Common myeloid progenitor, CD34-positive (primary cell): ENCODE results near the gene PTH1R.

Source experiments
- CTCF ChIA-PET: fragments of 350-600 bp; sonication (Branson Sonifier 250); formaldehyde crosslinking; loops from one replicate; lab custom pipeline; 2021; ENCODE audit warnings: antibody characterized with exemption; lab: Charles Lee
- POLR2A ChIA-PET: fragments of 350-600 bp; sonication (Branson Sonifier 250); formaldehyde crosslinking; loops from one replicate; lab custom pipeline; 2021; ENCODE audit warnings: antibody characterized with exemption; lab: Charles Lee
- DNase-seq, 3 donors: peaks; one replicate each; pipeline versions ENCODE4 v3.0.0 to v3.0.0-alpha.2; 2013
- H3K27ac ChIP-seq, 2 experiments: 1 replicate in 1 of 2; 2 replicates in 1 of 2; pipeline ENCODE4 v1.7.0; 2013; ENCODE audit warnings: inconsistent platforms in 2 of 2, low read length in 2 of 2, mild to moderate bottlenecking in 2 of 2, low read depth in 1 of 2, moderate library complexity in 1 of 2; ENCODE audit not compliant: severe bottlenecking in 2 of 2, insufficient read depth in 1 of 2, poor library complexity in 1 of 2
- H3K27me3 ChIP-seq, 5 experiments: replicated peaks in 2 of 5; 1 replicate in 3 of 5; 2 replicates in 2 of 5; pipeline versions ENCODE4 v1.6.1 to v1.7.0; 2013; ENCODE audit warnings: low read length in 4 of 5, mild to moderate bottlenecking in 2 of 5, moderate library complexity in 2 of 5, inconsistent platforms in 1 of 5; ENCODE audit not compliant: insufficient read depth in 5 of 5, control insufficient read depth in 4 of 5
- H3K36me3 ChIP-seq, 4 experiments: 1 replicate in 2 of 4; 2 replicates in 2 of 4; pipeline versions ENCODE4 v1.6.1 to v1.7.0; 2013; ENCODE audit warnings: low read length in 3 of 4, control low read depth in 1 of 4, mild to moderate bottlenecking in 1 of 4; ENCODE audit not compliant: control insufficient read depth in 4 of 4, insufficient read depth in 4 of 4
- H3K4me1 ChIP-seq, 4 experiments: 1 replicate in 3 of 4; 2 replicates in 1 of 4; pipeline versions ENCODE4 v1.6.1 to v1.7.1; 2013; ENCODE audit warnings: low read length in 3 of 4, mild to moderate bottlenecking in 3 of 4, control low read depth in 1 of 4, inconsistent platforms in 1 of 4, moderate library complexity in 1 of 4; ENCODE audit not compliant: control insufficient read depth in 4 of 4, insufficient read depth in 4 of 4; ENCODE audit errors: control extremely low read depth in 1 of 4
- H3K4me3 ChIP-seq, 7 experiments: 1 replicate in 4 of 7; 2 replicates in 3 of 7; pipeline versions ENCODE4 v1.5.1 to v1.7.0; 2013; ENCODE audit warnings: mild to moderate bottlenecking in 7 of 7, low read length in 6 of 7, moderate library complexity in 6 of 7, inconsistent platforms in 2 of 7, low read depth in 2 of 7, control low read depth in 1 of 7; ENCODE audit not compliant: insufficient read depth in 4 of 7, control insufficient read depth in 1 of 7; ENCODE audit errors: extremely low read depth in 1 of 7
- H3K9me3 ChIP-seq, 5 experiments: 1 replicate in 4 of 5; 2 replicates in 1 of 5; pipeline versions ENCODE4 v1.6.1 to v1.7.1; 2013; ENCODE audit warnings: low read length in 4 of 5, mild to moderate bottlenecking in 2 of 5, inconsistent platforms in 1 of 5, low read depth in 1 of 5, moderate library complexity in 1 of 5; ENCODE audit not compliant: control insufficient read depth in 4 of 5, insufficient read depth in 2 of 5; ENCODE audit errors: control extremely low read depth in 1 of 5
- WGBS: methylation state at CpG from one replicate; pipeline ENCODE4 v1.1.5; 2013; ENCODE audit not compliant: insufficient coverage; 5-methylcytosine and 5-hydroxymethylcytosine counted together

The PTH1R gene

DNA sequence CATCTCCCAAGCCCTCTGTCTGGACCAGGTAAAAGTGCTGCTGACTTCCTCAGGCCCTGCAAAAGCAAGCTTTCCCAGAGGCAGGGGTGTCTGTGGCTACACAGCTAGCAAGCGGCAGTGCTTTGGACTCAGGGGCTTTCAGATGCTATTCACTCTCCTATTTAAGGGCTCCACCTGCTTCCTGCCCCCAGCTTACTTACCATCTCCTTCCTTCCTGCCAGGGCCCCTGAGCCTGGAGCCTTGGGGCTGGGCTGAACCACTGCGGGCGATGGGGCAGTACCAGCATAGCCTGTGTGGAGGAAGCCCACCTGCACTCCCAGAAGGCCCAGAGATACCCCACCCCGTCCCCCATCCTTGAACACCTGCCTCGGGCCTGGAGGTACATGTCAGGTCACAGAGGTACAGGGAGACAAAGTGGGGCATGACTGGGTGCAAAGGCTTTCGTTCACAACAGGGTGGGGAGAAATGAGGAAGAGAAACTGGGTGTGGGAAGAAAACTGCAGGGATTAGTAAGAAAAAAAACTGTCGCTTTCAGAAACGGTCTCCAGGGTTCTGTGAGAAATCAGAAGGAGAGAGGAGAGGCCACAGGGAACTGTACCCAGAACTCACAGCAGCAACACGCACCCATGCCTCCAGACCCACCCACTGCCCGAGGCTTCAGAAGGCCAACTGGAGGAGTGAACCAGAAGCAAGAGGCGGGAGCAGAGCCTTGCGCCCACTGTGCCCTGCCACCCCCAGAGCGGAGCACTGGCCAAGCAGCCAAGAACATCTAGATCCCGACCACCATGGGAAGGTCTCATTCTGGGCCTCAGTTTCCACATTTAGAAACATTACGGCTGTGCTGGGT is 49.6 kb downstream of the PTH1R start:
- 25% methylated on average over 13 of the region's 15 CpGs for WGBS
- peak overlapping the region; percentile 35 to 55 for H3K27ac ChIP-seq
- CTCF ChIA-PET, result interaction anchor here (0.7 to 12.9 kb wide), 15 partner anchors 7 to 144 kb away, joined by 3 to 164 read pairs (median 4); partner anchors contain the start of gene NBEAL2
- POLR2A ChIA-PET, result interaction anchor here (1.2 kb wide), 2 partner anchors 38 to 53 kb away, joined by 3 to 4 read pairs; partner anchors contain the start of gene NBEAL2
- H3K9me3 ChIP-seq, result peaks cover 0 to 4% (median 0%) of the 10 kb centered on the region in 5 experiments
- peak; percentile 50 to 92 (median 88) for DNase-seq
- H3K27me3 ChIP-seq, result no peaks in the 10 kb centered on the region
- peak overlapping the region in 5 of 7 experiments; percentile 35 to 55 (median 50) for H3K4me3 ChIP-seq
- H3K36me3 ChIP-seq, result peaks cover 11 to 57% (median 27%) of the 10 kb centered on the region in 4 experiments
- H3K4me1 ChIP-seq, result peaks cover 35 to 77% (median 71%) of the 10 kb centered on the region in 4 experiments

DNA sequence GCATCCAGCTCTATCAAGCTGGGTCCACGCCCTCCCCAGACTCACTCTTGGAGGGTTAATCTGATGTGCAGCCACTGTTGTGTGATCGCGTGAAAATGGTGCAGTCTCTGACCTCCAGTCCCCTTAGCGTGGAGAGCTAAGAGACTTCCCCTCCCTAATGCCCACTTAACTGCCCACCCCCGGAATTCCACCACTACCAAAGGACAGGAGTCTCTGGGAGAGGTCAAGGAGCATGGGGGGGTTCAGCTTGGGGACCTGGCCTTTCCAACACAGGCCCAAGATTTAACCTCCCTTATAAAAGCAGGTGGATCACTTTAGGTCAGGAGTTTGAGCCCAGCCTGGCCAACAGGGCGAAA is 50.2 kb downstream of the PTH1R start:
- CTCF ChIA-PET, result interaction anchor here (0.7 to 12.9 kb wide), 10 partner anchors 19 to 93 kb away, joined by 3 to 164 read pairs (median 4); partner anchors contain the start of gene NBEAL2
- DNase-seq, result no peak
- H3K27ac ChIP-seq, result peak overlapping the region; percentile 21 to 55

DNA sequence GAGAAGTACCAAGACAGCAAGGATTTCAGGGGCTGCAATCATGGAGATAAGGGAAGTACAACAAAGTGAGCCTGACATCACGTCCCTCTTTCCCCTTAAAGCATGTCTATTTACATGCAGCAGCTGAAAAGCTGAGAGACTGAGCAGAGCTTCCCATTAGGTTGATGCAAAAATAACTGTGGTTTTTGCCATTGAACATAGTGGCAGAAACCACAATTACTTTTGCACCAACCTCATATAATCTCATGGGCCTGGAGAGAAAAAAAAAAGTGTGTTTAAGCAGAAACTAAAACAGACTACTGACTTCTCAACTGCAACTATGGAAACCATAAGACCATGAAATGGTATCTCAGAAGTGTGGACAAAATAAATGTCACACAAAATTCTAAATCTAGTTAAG is 50.8 kb downstream of the PTH1R start:
- 20% methylated on average over 1 of the region's 1 CpG for WGBS
- Histone ChIP-seq H3K4me3 (no peak overlapping the region), H3K27ac (no peak overlapping the region), H3K4me1 (peaks cover 43 to 89% (median 83%) of the 10 kb centered on the region in 4 experiments), H3K27me3 (no peaks in the 10 kb centered on the region), H3K36me3 (peaks cover 6 to 45% (median 20%) of the 10 kb centered on the region in 4 experiments), H3K9me3 (peaks cover 0 to 4% (median 0%) of the 10 kb centered on the region in 5 experiments)
- CTCF ChIA-PET, result interaction anchor here (0.7 to 12.9 kb wide), 8 partner anchors 14 to 92 kb away, joined by 3 to 164 read pairs (median 4); partner anchors contain the start of gene NBEAL2
- POLR2A ChIA-PET, result interaction anchor here (0.7 to 1.2 kb wide), 2 partner anchors 52 to 67 kb away, joined by 3 to 6 read pairs; partner anchors contain the start of gene NBEAL2
- DNase-seq, result peak in 2 of 3 donors; percentile 66 to 81

More for the DNA sequence above, 50.2 kb downstream of the PTH1R start:
- WGBS, result 75% methylated on average over 1 of the region's 6 CpGs
- peaks cover 10 to 50% (median 23%) of the 10 kb centered on the region in 4 experiments for H3K36me3 ChIP-seq
- POLR2A ChIA-PET, result interaction anchor here (1.2 kb wide), 1 partner anchor 52 kb away, joined by 3 read pairs; the partner anchor contains the start of gene NBEAL2
- H3K9me3 ChIP-seq, result peaks cover 0 to 4% (median 0%) of the 10 kb centered on the region in 5 experiments
- H3K4me1 ChIP-seq, result peaks cover 39 to 83% (median 77%) of the 10 kb centered on the region in 4 experiments
- peak overlapping the region in 4 of 7 experiments; percentile 35 to 54 (median 46) for H3K4me3 ChIP-seq
- H3K27me3 ChIP-seq, result no peaks in the 10 kb centered on the region

DNA sequence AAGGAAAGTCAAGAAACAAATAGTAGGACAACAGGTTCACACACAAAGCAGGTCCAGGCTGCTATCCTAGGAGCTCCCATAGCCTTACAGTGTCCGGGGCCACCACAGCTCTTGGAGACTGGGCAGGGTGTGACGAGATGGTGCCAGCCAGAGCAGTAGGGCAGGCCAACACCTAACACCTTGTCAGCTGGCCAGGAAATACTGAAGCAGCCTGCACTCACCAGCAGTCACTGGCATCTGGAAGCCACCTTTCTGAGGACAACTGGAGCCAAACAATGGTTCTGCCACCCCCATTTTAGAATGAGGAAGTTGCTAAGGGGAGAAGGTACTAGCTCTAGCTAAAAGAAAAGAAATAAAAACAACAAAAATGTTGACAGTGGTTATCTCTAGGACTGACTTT is 51.8 kb downstream of the PTH1R start:
- Histone ChIP-seq H3K4me3 (peak overlapping the region in 1 of 7 experiments; percentile 39), H3K27ac (no peak overlapping the region), H3K9me3 (peaks cover 0 to 4% (median 0%) of the 10 kb centered on the region in 5 experiments), H3K4me1 (peaks cover 43 to 88% (median 85%) of the 10 kb centered on the region in 4 experiments), H3K36me3 (peaks cover 3 to 39% (median 15%) of the 10 kb centered on the region in 4 experiments), H3K27me3 (no peaks in the 10 kb centered on the region)
- POLR2A ChIA-PET, result no interaction called here
- WGBS, result 79% methylated on average over 2 of the region's 2 CpGs
- DNase-seq, result peak in 2 of 3 donors; percentile 72 to 83
- CTCF ChIA-PET, result interaction anchor here (0.7 to 12.9 kb wide), 10 partner anchors 8 to 401 kb away, joined by 3 to 164 read pairs (median 4); no protein-coding TSS in a partner anchor

DNA sequence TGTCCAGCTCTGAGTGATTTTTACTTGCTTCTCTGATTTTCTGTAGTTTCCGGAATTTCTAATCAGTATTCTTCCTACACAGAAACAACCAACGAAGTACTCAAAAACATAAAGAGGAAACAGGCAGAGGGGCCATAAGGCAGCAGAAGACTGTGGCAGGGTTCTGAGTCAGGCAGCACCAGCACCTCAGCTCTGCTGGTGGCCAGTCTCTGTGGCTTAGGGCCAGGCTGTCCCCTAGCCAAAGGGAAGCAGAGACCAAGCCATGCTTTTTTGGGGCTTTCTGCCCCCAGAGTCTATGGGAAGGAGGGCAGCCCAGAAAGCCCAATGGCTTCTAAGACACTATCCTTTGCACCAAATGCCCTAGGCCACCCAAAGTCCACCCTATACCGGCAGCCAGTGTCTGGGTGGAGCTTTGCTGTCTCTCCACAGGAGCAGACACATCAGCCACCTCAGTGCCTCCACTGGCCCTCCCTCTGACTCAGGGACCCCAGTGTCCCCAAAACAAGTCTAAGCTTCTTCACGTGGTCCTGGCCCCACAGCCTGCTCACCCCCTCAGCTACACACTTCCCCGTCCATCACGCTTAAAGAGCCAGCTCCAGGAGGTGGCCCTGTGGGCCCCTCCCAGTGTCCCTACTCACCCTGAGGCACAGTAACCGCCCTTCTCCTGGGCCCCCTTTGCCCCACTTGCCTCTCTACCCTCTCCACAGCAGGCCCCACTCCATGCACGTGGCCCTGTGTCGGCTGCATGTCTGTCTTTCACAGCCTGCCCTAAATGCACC is 52.8 kb downstream of the PTH1R start:
- ChIA-PET POLR2A (interaction anchor here (0.9 to 1.4 kb wide), 2 partner anchors 49 to 79 kb away, joined by 3 to 4 read pairs; partner anchors contain the start of gene NBEAL2), CTCF (interaction anchor here (0.9 to 12.9 kb wide), 15 partner anchors 8 to 65 kb away, joined by 3 to 164 read pairs (median 4); no protein-coding TSS in a partner anchor)
- DNase-seq, result peak in 2 of 3 donors; percentile 69 to 76
- Histone ChIP-seq H3K4me3 (peak overlapping the region in 4 of 7 experiments; percentile 12 to 34 (median 19)), H3K36me3 (peaks cover 5 to 42% (median 10%) of the 10 kb centered on the region in 4 experiments), H3K27me3 (no peaks in the 10 kb centered on the region), H3K9me3 (peaks cover 0 to 4% (median 0%) of the 10 kb centered on the region in 5 experiments), H3K4me1 (peaks cover 49 to 91% (median 86%) of the 10 kb centered on the region in 4 experiments), H3K27ac (peak overlapping the region in 1 of 2 experiments; percentile 71)
- WGBS, result 42% methylated on average over 6 of the region's 9 CpGs

DNA sequence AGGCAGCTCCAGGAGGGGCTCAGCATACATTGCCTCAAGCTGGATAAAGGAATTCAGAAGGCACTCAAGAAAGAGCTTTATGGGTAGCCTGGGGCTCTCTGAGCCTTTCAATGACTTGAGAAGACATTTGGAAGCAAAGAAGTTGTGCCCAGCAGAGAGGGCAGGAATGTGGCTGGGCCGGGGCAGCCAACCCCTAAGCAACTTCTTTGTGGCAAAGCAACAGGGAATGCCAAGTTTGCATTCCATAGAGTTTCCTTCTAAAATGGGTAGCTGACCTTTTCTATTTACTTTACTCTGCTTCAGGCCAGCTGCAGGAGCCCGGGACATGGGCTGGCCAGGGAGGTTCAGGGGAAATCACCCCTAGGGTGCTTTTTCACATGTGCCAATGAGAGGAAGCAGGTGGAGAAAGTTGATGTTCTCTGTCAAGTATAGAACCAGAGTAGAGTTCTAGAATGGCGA is 53.5 kb downstream of the PTH1R start:
- peaks cover 0 to 4% (median 0%) of the 10 kb centered on the region in 5 experiments for H3K9me3 ChIP-seq
- POLR2A ChIA-PET, result interaction anchor here (0.9 to 1.4 kb wide), 3 partner anchors 22 to 79 kb away, joined by 3 to 4 read pairs (median 3); partner anchors contain the start of gene NBEAL2
- DNase-seq, result peak in 2 of 3 donors; percentile 50 to 52
- H3K4me3 ChIP-seq, result peak overlapping the region in 3 of 7 experiments; percentile 12 to 43 (median 13)
- WGBS, result 60% methylated on average over 3 of the region's 3 CpGs
- H3K36me3 ChIP-seq, result peaks cover 4 to 42% (median 9%) of the 10 kb centered on the region in 4 experiments
- peak overlapping the region in 1 of 2 experiments; percentile 71 for H3K27ac ChIP-seq
- CTCF ChIA-PET, result interaction anchor here (1.0 to 12.9 kb wide), 12 partner anchors 9 to 64 kb away, joined by 3 to 164 read pairs (median 4); no protein-coding TSS in a partner anchor
- peaks cover 44 to 89% (median 83%) of the 10 kb centered on the region in 4 experiments for H3K4me1 ChIP-seq
- no peaks in the 10 kb centered on the region for H3K27me3 ChIP-seq
